ENCODE measurements around the gene RPL19.
A peak's percentile ranks its signal among the peaks of the same experiment; 100 is the strongest.
"Not testable (repeated sequence)": the region's sequence is repeated elsewhere in the genome, so short reads cannot be mapped to it uniquely, and the experiment has no call there.

Gene RPL19
- total RNA-seq: 1,143 reads per million, percentile 99 among the genes with 10 or more reads in this experiment

DNA sequence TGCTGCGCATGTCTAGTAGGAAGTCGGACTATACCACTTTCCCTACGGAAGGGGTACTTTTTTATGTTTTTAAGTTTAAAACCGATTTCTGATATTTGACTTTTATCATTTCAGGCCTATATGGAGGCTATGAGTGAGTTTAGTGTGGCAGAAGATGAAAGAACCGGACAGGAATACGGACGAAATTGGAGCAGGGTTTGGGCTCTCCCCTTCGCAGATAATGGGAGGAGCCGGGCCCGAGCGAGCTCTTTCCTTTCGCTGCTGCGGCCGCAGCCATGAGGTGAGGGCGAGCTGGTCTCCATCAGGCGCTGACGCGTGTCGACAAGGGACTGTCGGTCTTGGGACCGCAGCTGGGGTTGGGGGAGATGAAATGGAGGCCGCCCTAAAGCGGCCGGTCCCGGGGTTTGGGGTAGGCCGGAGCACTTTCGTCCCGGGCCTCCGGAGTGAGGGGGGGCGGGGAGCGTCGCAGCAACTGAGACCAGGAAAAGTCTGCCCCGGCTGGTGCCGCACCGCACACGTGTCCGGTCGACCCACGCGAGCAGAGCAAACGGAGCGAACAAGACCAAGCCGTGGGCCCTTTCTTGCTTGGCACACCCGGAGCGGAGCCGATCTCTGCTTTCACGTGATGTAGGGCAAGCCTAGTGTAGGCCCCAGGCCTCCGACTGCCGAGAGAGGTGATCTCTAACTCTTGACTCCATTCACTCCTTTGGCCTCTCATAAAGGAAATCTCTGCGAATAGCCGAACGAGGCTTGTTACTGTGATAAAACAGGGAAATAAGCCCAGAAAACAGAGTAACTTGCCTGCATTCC, at the start of gene RPL19:
Gene RPL19, plus strand, starts transcription at position 214 of the 810 bp plus-strand sequence. Its CDS starts 62 bp downstream, at position 276.
- peak; percentile 72 for DNase-seq

DNA sequence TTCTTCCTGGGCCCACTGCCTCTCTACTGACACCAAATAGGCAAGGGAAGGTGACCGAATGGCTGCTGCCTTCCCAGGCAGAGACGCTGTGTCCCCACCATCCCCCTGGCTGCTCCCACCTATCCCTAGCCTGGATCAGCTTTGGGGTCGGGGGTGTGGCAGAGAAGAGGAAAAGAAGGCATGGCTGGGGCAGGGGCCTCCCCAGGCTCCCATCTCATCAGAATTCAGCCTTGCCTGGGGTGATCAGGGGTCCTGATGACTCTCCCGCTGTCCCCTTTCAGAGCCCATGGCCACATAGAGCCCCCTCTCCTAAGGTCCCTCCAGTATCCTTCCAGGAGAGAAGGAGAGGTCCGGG, 49.3 kb upstream of the RPL19 start:
- no peak for DNase-seq

- DNase-seq: no peak
Observed at GRCh38 chr17:39151150-39151942, 48.7 kb upstream of the RPL19 start, which contains the start of gene PLXDC1. Gene PLXDC1, minus strand, starts transcription at chr17:39151637. Its CDS starts 200 bp downstream, at chr17:39151437.

DNA sequence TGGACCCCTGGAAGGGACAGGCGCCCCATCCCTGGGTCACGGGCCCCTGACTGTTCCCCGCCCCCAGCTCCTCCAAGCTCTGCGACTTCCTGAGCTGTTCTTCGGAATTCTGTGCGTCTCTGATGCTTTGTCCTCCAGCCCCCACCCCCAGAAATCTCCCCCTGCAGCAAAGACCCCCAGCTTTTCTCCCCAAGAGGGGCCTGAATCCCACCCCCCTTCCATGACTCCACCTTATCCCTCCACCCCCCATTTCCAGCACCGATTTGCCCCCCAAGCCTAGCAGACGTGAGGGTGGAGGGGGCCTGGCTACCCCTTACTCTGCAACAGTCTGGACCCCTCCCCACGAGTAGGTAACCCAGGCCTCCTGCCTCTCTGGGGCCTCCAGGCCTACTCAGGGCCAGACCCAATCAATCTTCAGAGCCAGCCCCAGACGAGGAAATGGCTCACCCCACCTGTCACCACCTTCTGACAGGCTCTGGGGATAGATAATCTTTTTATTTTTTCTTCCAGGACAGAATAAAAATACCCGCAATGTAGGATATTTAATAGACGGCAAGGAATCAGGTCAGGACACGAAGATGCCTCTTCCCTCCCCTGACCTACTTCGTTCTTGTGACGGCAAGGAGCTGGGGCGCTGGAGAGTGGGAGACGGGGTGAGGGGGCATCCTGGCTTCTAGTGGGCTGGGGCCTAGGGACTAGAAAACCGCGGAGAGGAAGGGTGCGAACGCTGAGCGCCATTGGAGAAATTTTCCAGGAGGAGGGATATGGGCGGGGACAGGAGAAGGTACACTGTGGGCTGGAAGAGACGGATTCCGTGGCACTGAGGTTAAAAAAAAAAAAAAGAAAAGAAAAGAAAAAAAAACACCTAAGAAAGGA, 47.9 kb upstream of the RPL19 start:
- DNase-seq: peak; percentile 17

GRCh38 chr17:39153599-39154051, 46.5 kb upstream of the RPL19 start:
- peak; percentile 89 for DNase-seq

- no peak for DNase-seq
Observed at GRCh38 chr17:39155654-39156053, 44.4 kb upstream of the RPL19 start.

- DNase-seq: no peak
Observed at GRCh38 chr17:39156491-39156890, 43.6 kb upstream of the RPL19 start.

DNA sequence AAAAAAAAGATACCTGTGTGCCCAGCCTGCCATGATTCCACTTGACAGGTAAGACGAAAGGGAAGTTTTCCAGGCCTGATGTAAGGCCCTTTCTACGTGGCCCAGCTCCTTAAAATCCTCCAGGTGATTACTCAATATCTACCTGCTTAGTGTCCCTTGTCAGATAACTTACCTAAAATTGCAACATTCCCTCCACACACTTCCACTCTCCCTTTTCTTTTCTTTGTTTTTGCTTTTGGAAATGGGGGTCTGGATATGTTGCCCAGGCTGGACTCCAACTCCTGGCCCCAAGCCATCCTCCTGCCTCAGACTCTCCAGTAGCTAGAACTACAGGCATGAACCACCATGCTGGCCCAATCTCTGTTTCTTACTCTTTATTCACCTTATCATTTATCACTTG, 41.5 kb upstream of the RPL19 start:
- no peak for DNase-seq

DNA sequence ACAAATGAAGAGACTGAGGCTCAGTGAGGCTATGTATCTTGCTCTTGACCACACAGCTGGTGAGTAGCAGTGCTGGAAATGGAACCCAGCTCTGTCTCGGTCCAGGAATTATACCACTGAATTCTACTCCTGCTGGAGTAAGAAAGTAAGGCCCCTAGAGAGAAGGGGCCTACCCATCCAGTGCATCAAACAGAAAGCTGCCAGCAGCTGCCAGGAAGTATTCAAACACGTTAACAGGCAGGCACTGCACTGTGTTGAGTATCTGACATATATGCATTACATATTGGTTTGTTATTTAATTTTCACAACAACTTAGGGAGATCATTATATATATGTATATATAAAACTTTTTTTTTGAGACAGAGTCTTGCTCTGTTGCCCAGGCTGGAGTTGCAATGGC, 38.1 kb upstream of the RPL19 start:
- no peak for DNase-seq

GRCh38 chr17:39164675-39165143, 35.4 kb upstream of the RPL19 start:
- DNase-seq: peak; percentile 62

DNA sequence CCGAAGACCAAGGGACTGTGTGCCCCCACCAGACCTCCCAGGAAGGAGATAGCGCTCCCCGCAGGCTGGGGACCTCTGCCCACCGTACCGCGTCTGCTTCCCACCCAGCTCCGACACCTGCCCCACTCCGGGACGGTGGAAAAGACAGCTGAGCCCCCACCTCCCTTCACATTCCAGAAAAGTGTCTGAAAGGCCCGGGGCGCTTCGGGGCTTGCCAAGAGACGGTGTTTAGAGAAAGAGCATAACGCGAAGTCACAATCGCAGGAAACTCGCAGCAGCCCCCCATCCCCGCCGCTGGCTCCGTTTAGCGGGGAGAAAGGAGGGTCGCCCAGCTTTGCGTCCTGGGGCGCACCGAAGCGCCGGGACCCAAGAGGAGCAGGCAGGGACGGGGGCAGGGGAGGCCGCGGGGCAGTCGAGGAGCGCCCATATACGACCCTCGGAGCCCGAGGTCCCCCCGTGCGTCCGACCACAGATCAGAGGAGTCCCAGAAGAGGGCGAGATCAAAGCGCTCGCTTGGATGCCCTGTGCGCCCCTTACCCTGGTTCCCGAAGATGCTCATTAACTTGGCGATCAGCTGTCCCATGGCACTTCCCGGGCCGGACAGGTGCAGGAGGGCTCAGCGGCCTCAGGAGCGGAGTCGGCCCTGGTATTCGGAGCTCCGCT, 34.8 kb upstream of the RPL19 start:
- no peak for DNase-seq

DNA sequence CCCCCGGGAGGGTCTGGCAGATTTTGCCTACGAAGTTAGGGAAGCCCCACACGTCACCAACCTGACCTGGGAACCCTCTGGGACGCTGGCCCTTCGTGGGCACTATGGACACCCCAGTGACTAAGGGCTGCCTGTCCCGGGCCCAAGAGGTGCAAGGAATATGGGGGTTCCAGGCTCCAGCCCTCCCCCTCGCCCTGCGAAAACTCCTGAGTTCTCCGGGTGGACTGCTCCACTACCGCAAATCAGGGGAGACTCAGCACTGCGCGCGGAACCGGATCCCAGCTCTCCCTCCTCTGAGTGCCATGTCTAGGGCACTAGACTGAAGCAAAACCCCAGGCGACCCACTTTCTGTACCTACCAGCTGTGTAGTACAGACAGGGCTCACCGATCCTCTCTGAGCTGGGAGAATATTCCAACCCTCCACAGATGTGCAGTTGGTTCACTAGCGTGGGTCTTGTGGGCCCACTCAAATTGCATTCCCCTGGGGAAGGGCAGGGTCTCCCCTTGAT, 34.2 kb upstream of the RPL19 start, which contains the start of gene ARL5C:
Gene ARL5C, minus strand, starts transcription at position 321 of the 509 bp plus-strand sequence. CDS start 401 bp downstream, outside the sequence.
- DNase-seq: no peak

DNA sequence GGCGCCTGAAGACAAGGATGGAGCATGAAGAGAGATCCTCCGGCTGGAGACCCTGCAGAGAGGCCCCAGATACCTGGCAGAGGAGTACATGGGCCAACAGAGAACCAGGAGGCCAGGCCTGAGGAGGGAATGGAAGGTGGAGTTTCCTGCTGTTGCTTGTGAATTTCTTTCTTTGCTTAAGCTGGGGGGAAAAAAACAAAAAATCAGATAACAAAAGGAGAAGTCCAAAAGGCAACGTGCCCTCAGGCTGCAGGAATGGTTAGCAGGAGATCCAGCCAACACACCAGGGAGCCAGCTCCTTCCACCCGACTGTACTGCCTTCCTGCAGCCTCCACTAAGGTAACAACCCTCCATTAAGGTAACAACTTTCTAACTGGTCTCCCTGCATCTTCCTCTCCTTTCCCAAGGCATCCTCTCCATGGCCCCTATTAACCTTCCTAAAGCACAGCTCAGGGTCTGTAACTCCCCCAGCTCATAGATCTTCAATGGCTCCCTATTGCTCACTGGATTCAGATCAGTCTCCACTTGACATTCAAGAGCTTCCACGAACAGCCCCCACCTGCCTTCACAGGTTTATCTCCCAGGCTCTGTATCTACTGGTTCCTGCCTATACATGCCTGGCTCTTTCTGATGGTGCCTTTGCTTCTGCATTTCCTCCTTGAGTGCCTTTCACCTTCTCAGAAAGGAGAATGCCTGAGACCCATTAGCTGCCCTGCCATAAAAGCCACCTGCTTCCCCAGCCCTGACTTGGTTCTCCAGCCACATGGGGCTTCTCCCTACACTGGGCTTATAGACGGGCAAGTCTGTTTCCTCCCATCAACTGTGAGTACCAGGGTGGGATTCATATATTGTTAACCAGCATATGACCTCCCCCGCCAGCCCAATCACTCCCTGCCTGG, 33.4 kb upstream of the RPL19 start:
- no peak for DNase-seq

GRCh38 chr17:39167476-39167875, 32.6 kb upstream of the RPL19 start:
- DNase-seq: no peak

DNA sequence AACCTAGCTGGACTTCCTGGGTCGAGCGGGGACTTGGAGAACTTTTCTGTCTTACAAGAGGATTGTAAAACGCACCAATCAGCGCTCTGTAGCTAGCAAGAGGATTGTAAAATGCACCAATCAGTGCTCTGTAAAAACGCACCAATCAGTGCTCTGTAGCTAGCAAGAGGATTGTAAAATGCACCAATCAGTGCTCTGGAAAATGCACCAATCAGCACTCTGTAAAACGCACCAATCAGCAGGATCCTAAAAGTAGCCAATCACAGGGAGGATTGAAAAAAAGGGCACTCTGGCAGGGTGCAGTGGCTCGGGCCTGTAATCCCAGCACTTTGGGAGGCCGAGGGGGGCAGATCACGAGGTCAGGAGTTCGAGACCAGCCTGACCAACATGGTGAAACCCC, 31.6 kb upstream of the RPL19 start:
- not testable (repeated sequence) for DNase-seq

DNA sequence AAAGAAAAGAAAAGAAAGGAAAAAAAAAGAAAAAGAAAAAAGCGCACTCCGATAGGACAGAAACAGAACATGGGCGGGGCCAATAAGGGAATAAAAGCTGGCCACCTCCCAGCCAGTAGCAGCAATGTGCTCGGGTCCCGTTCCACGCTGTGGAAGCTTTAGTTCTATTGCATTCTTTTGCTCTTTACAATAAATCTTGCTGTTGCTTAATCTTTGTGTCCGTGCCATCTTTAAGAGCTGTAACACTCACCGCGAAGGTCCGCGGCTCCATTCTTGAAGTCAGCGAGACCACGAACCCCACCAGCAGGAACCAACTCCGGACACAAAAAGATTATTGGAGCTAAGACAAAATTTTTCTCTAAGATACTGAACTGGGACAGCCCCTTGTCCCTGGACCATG, 31.0 kb upstream of the RPL19 start:
- no peak for DNase-seq

DNA sequence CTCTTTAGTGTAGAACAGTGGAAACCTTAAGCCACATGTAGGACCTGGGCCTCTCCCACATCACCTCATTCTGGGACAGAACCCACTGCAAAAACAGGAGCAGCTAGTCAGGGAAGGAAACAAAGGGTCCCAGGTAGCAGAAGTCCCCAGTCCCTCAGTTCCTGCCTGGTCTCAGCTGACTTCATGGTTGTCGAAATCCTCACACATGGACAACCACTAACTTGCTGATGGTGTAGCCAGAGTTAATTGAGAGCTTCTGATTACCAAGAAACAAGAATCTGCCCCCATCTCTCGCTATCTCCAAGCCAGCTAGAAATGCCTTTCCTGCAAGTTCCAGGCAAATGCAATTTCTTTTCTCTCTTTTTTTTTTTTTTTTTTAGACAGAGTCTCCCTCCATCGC, 30.6 kb upstream of the RPL19 start:
- no peak for DNase-seq

DNA sequence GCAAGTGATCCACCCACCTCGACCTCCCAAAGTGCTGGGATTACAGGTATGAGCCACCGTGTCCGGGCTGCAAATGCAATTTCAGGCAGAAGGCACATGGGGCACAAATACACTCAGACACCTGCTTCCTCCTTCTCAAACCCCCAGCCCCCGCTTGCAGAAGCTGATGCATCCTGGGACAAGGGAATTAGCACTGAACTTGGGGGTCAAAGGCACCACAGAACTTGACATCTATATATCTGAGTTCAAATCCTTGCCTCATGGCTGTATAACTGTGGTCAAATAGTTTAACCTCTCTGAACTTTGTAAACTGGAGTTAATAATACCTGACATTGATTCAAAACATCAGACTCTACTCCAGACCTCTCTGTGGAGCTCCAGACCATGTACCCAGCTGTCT, 30.0 kb upstream of the RPL19 start:
- no peak for DNase-seq

- no peak for DNase-seq
Observed at GRCh38 chr17:39170558-39170957, 29.5 kb upstream of the RPL19 start.

GRCh38 chr17:39171933-39172332, 28.1 kb upstream of the RPL19 start:
- DNase-seq: no peak

GRCh38 chr17:39173080-39173479, 27.0 kb upstream of the RPL19 start:
- DNase-seq: no peak

Measured in effector CD4-positive, alpha-beta T cell (primary cell).